K562 (cell line): ENCODE data around the gene ZNF407. TPM values are rescaled to one million over a fixed set of nuclear protein-coding genes. Genes with fewer than 3 reads are reported as not detected.

ENCODE experiments used
- ATAC-seq: fragments of 200-7000 bp; cut with Tn5 transposase; 3 replicates; pipeline ENCODE4 v1.9.1; 2020; ENCODE audit warnings: moderate library complexity
- BruUV-seq: library from RNA; stranded (reverse); fragments of 400-500 nt; replicated peaks from 2 replicates; lab custom pipeline; 2021; lab: Mats Ljungman, UMichigan
- CTCF ChIA-PET: fragments of 300-600 bp; formaldehyde crosslinking; extraction: SDS; loops from one replicate; lab custom pipeline; 2021; ENCODE audit warnings: low intra/inter-chr PET ratio; lab: Yijun Ruan, JAX
- POLR2A ChIA-PET: fragments of 300-600, 350-650 bp; sonication (Branson Sonifier 250); formaldehyde crosslinking; extraction: SDS; loops from one replicate; lab custom pipeline; 2021; ENCODE audit warnings: antibody characterized with exemption, inconsistent platforms; lab: Yijun Ruan, JAX
- DNase-seq, 4 experiments: peaks; one replicate each; pipeline versions ENCODE4 v3.0.0 to v3.0.0-alpha.2; 2011 to 2018; ENCODE audit warnings: low spot score in 3 of 4, mixed read lengths in 3 of 4; ENCODE audit errors: extremely low read depth in 1 of 4
- FAIRE-seq: peaks from 2 replicates; lab custom pipeline; 2011; peaks lifted over from hg19 to GRCh38; lab: Jason Lieb, UNC
- H2AFZ ChIP-seq: 2 replicates; pipeline ENCODE4 v1.6.0; 2011; ENCODE audit warnings: low read depth, low read length, control low read depth, inconsistent platforms
- H3K27ac ChIP-seq: fragments of 200-600 bp; 3 replicates; pipeline ENCODE4 v1.8.0; 2011; ENCODE audit warnings: low read depth, mild to moderate bottlenecking, control low read depth, inconsistent platforms, low read length, moderate library complexity, mixed read lengths; ENCODE audit errors: extremely low read depth
- H3K27me3 ChIP-seq, 2 experiments: fragments of 300-600 bp in 1 of 2; 2 replicates in 1 of 2; 3 replicates in 1 of 2; pipeline versions ENCODE4 v1.6.0 to v1.8.0; 2011; ENCODE audit warnings: inconsistent platforms in 2 of 2, low read length in 2 of 2, mild to moderate bottlenecking in 1 of 2, mixed read lengths in 1 of 2, moderate library complexity in 1 of 2; ENCODE audit not compliant: control insufficient read depth in 2 of 2, insufficient read depth in 2 of 2
- H3K36me3 ChIP-seq: fragments of 300-600 bp; 3 replicates; pipeline ENCODE4 v1.8.0; 2011; ENCODE audit warnings: mild to moderate bottlenecking, low read length, inconsistent platforms; ENCODE audit not compliant: control insufficient read depth, insufficient read depth
- H3K4me1 ChIP-seq, 2 experiments: fragments of 200-600 bp in 1 of 2; replicated peaks in 1 of 2; 2 replicates in 1 of 2; 3 replicates in 1 of 2; pipeline versions ENCODE4 v1.5.1 to v1.8.0; 2011; ENCODE audit warnings: inconsistent platforms in 2 of 2, low read length in 2 of 2, mild to moderate bottlenecking in 1 of 2, mixed read lengths in 1 of 2, moderate library complexity in 1 of 2; ENCODE audit not compliant: control insufficient read depth in 2 of 2, insufficient read depth in 2 of 2
- H3K4me2 ChIP-seq: 2 replicates; pipeline ENCODE4 v1.6.1; 2011; ENCODE audit warnings: low read length, control low read depth, inconsistent platforms, mixed read lengths; ENCODE audit not compliant: insufficient read depth
- H3K4me3 ChIP-seq: fragments of 200-600 bp; sonication (generic), shearing (Covaris generic); 2 replicates; pipeline ENCODE4 v1.5.1; 2016; ENCODE audit warnings: control low read depth, inconsistent platforms
- H3K79me2 ChIP-seq: fragments of 200-600 bp; 3 replicates; pipeline ENCODE4 v1.8.0; 2011; ENCODE audit warnings: low read length, inconsistent platforms; ENCODE audit not compliant: control insufficient read depth, insufficient read depth
- H3K9ac ChIP-seq, 2 experiments: 2 replicates each; pipeline versions ENCODE4 v1.6.0 to v1.6.1; 2011; ENCODE audit warnings: low read depth in 2 of 2, low read length in 2 of 2, control low read depth in 1 of 2, inconsistent platforms in 1 of 2, mild to moderate bottlenecking in 1 of 2, mixed read lengths in 1 of 2; ENCODE audit not compliant: insufficient read depth in 1 of 2
- H3K9me1 ChIP-seq: one replicate; pipeline ENCODE4 v1.6.0; 2011; ENCODE audit warnings: inconsistent platforms, mild to moderate bottlenecking, low read length, moderate library complexity; ENCODE audit not compliant: control insufficient read depth, insufficient read depth
- H3K9me3 ChIP-seq: replicated peaks from 2 replicates; pipeline ENCODE4 v1.5.1; 2011; ENCODE audit warnings: low read depth, low read length, inconsistent platforms; ENCODE audit not compliant: control insufficient read depth, insufficient read depth
- H4K20me1 ChIP-seq: replicated peaks from 2 replicates; pipeline ENCODE4 v1.6.1; 2011; ENCODE audit warnings: low read length, inconsistent platforms, mixed read lengths; ENCODE audit not compliant: control insufficient read depth, insufficient read depth
- BRF2 ChIP-seq: IDR thresholded peaks from 3 replicates; pipeline ENCODE4 v1.6.1; 2011; ENCODE audit warnings: borderline replicate concordance, mild to moderate bottlenecking; ENCODE audit not compliant: insufficient read length, insufficient read depth
- CREB3 ChIP-seq: fragments of 450-650 bp; conservative IDR thresholded peaks from 2 replicates; pipeline ENCODE4 v1.6.1; 2016; ENCODE audit warnings: missing genetic modification characterization, low read depth, mild to moderate bottlenecking, missing compliant biosample characterization, moderate library complexity
- DACH1 ChIP-seq: fragments of 450-650 bp; IDR thresholded peaks from 2 replicates; pipeline ENCODE4 v1.6.1; 2018; ENCODE audit not compliant: partially characterized antibody
- KLF16 ChIP-seq: IDR thresholded peaks from 2 replicates; pipeline ENCODE4 v1.6.1; 2016; ENCODE audit warnings: antibody characterized with exemption
- MAFF ChIP-seq: IDR thresholded peaks from 2 replicates; pipeline ENCODE4 v1.6.1; 2012; ENCODE audit warnings: low read length, improper control_type of control experiment
- MLLT1 ChIP-seq, 2 experiments: fragments of 450-650 bp; IDR thresholded peaks; 2 replicates each; pipeline ENCODE4 v1.6.1; 2016
- NR2C1 ChIP-seq, 2 experiments: fragments of 450-650 bp; IDR thresholded peaks; 2 replicates each; pipeline ENCODE4 v1.6.1; 2017; ENCODE audit warnings: mild to moderate bottlenecking in 2 of 2, antibody characterized with exemption in 1 of 2, inconsistent platforms in 1 of 2, missing compliant biosample characterization in 1 of 2, missing genetic modification characterization in 1 of 2
- NR2C2 ChIP-seq, 2 experiments: fragments of 200-800 bp in 1 of 2; sonication (Bioruptor generic) in 1 of 2; sonication (generic) in 1 of 2; formaldehyde crosslinking in 1 of 2; IDR thresholded peaks; 2 replicates each; pipeline versions ENCODE4 v1.6.1 to v1.8.0; 2016 to 2022; ENCODE audit warnings: mild to moderate bottlenecking in 1 of 2, missing compliant biosample characterization in 1 of 2, missing genetic modification characterization in 1 of 2, missing genetic modification reagents in 1 of 2
- SMARCA4 ChIP-seq: fragments of 450-650 bp; IDR thresholded peaks from 2 replicates; pipeline ENCODE4 v1.6.1; 2016
- ZKSCAN8 ChIP-seq: fragments of 200-800 bp; sonication (Bioruptor generic); IDR thresholded peaks from 2 replicates; pipeline ENCODE4 v1.6.1; 2016; ENCODE audit warnings: missing genetic modification characterization, missing compliant biosample characterization
- WGBS: fragments of 100-300 bp; shearing (Covaris generic); methylation state at CpG from one replicate; pipeline ENCODE4 v1.1.6; 2016; ENCODE audit warnings: low coverage, mixed read lengths; ENCODE audit not compliant: insufficient coverage; ENCODE audit errors: missing lambda C conversion rate; 5-methylcytosine and 5-hydroxymethylcytosine counted together
- in situ Hi-C: fragments of 300-500 bp; cut with MboI; formaldehyde crosslinking; loops from 4 replicates; pipeline ENCODE4 v1.15.0; 2018; ENCODE audit warnings: inconsistent platforms, mixed read lengths
- intact Hi-C: fragments of 100-400 bp; cut with micrococcal nuclease; formaldehyde crosslinking; loops from 2 replicates; pipeline ENCODE4 v1.14.2; 2022
- polyA plus RNA-seq, 8 experiments: library from polyadenylated mRNA; depleted of rRNA in 4 of 8; stranded (reverse) in 5 of 8; unstranded in 3 of 8; fragments of >200 nt; fragmentation: Nextera tagmentation in 2 of 8; fragmentation: Illumina TruSeq in 1 of 8; extraction: Ambion mirVana in 2 of 8; extraction: Trizol in 1 of 8; gene quantifications; 2 replicates each; pipeline versions ENCODE4 v1.2.1 to v1.2.3, GENCODE V29; 2011 to 2014; ENCODE audit warnings: inconsistent platforms in 1 of 8, missing spikeins in 1 of 8
- total RNA-seq, 7 experiments: library from RNA; depleted of rRNA in 6 of 7; stranded (reverse); fragments of >200 nt in 6 of 7; fragmentation: Illumina TruSeq in 2 of 7; extraction: Trizol in 2 of 7; gene quantifications; 2 replicates each; pipeline versions ENCODE4 v1.2.1 to v1.2.3, GENCODE V29; 2011 to 2021; ENCODE audit warnings: low replicate concordance in 1 of 7

Gene ZNF407
- total and polyA plus RNA-seq, 9 of the 15 experiments (the other 6 are each of a cell fraction or from before 2014, with no cell fraction given): 0.21 to 5.4 (median 2.3) TPM

GRCh38 chr18:74945774-74946545 lies 348.3 kb downstream of the ZNF407 start (continued):
- TF ChIP-seq SMARCA4 (no peak), MAFF (no peak)

GRCh38 chr18:74946646-74947375 lies 349.1 kb downstream of the ZNF407 start:
- intact Hi-C loops: no loop called here
- DNase-seq (no peak), FAIRE-seq (no peak), ATAC-seq (no peak)
- Histone ChIP-seq H3K9me1 (no peaks in the 10 kb centered on the region), H3K27ac (no peak overlapping the region), H3K4me3 (no peak overlapping the region), H3K4me2 (no peak overlapping the region), H3K9ac (no peak overlapping the region), H3K4me1 (no peaks in the 10 kb centered on the region), H4K20me1 (no peaks in the 10 kb centered on the region), H3K79me2 (no peaks in the 10 kb centered on the region), H3K9me3 (no peaks in the 10 kb centered on the region), H3K36me3 (no peaks in the 10 kb centered on the region), H2AFZ (no peak overlapping the region), H3K27me3 (no peaks in the 10 kb centered on the region)
- WGBS: 65% methylated on average over 3 of the region's 3 CpGs
- POLR2A ChIA-PET: no interaction called here
- in situ Hi-C loops: no loop called here
- TF ChIP-seq CREB3 (tag) (no peak), NR2C1 (IDR thresholded peaks at IDR 0.05) (no peak), NR2C1 (tag; IDR thresholded peaks at IDR 0.05) (no peak), KLF16 (no peak), DACH1 (no peak), BRF2 (no peak), ZKSCAN8 (no peak), NR2C2 (CRISPR knock-in tag; IDR thresholded peaks at IDR 0.05) (no peak), NR2C2 (tag; IDR thresholded peaks at IDR 0.05) (no peak), MLLT1 (IDR thresholded peaks at IDR 0.05) (no peak)
- BruUV-seq: no TSS peak
- CTCF ChIA-PET: no interaction called here
